Calu3 (cell line): ENCODE results near the gene TFDP2. TPM values are rescaled to one million over a fixed set of nuclear protein-coding genes. Genes with fewer than 3 reads are reported as not detected.
"Not testable (repeated sequence)": the region's sequence is repeated elsewhere in the genome, so short reads cannot be mapped to it uniquely, and the experiment has no call there.

Experiments used
- BruUV-seq: library from RNA; stranded (reverse); fragments of 400-500 nt; replicated peaks from 2 replicates; lab custom pipeline; 2021; lab: Mats Ljungman, UMichigan
- CTCF ChIA-PET: fragments of 300-600 bp; sonication (Branson Sonifier 250); formaldehyde crosslinking; loops from one replicate; lab custom pipeline; 2022; ENCODE audit warnings: antibody characterized with exemption; lab: Charles Lee
- DNase-seq: peaks from one replicate; pipeline ENCODE4 v3.0.0; 2022
- H3K27ac Mint-ChIP-seq: one replicate; pipeline ENCODE4 v1.8.0; 2022; ENCODE audit warnings: mixed read lengths; ENCODE audit not compliant: unreplicated experiment
- H3K27me3 Mint-ChIP-seq: one replicate; pipeline ENCODE4 v1.8.0; 2022; ENCODE audit warnings: mixed read lengths; ENCODE audit not compliant: unreplicated experiment
- H3K36me3 Mint-ChIP-seq: one replicate; pipeline ENCODE4 v1.8.0; 2022; ENCODE audit warnings: mild to moderate bottlenecking, moderate library complexity, mixed read lengths; ENCODE audit not compliant: insufficient read depth, unreplicated experiment
- H3K4me1 Mint-ChIP-seq: one replicate; pipeline ENCODE4 v1.8.0; 2022; ENCODE audit warnings: mild to moderate bottlenecking, low read depth, mixed read lengths; ENCODE audit not compliant: unreplicated experiment
- H3K4me3 Mint-ChIP-seq: one replicate; pipeline ENCODE4 v1.8.0; 2022; ENCODE audit warnings: mild to moderate bottlenecking, low read depth, moderate library complexity, mixed read lengths; ENCODE audit not compliant: unreplicated experiment
- H3K9me3 Mint-ChIP-seq: one replicate; pipeline ENCODE4 v1.8.0; 2022; ENCODE audit warnings: low read depth, mixed read lengths; ENCODE audit not compliant: unreplicated experiment
- intact Hi-C: fragments of 100-400 bp; cut with micrococcal nuclease; formaldehyde crosslinking; loops from one replicate; pipeline ENCODE4 v1.10.0; 2022; ENCODE audit not compliant: unreplicated experiment
- total RNA-seq: library from RNA; stranded (reverse); gene quantifications from 2 replicates; pipeline ENCODE4 v1.2.3, GENCODE V29; 2022
- TF ChIP-seq, protein P1 (sequence below): fragments of 200-600 bp; IDR thresholded peaks from one replicate; pipeline ENCODE4 v1.8.0; 2022; ENCODE audit warnings: antibody characterized with exemption; ENCODE audit not compliant: unreplicated experiment

The TFDP2 gene
- total RNA-seq, 1 experiment from 2014 or later, result 54.8 TPM

- Mint-ChIP-seq H3K9me3 (peaks cover 3% of the 10 kb centered on the region), H3K36me3 (peaks cover 14% of the 10 kb centered on the region), H3K27me3 (no peaks in the 10 kb centered on the region), H3K27ac (no peak overlapping the region), H3K4me1 (no peaks in the 10 kb centered on the region), H3K4me3 (no peak overlapping the region)
- no peak for DNase-seq
- CTCF ChIA-PET, result no interaction called here
- BruUV-seq, result no TSS peak
- intact Hi-C loops, result no loop called here
- TF ChIP-seq, protein P1, sequence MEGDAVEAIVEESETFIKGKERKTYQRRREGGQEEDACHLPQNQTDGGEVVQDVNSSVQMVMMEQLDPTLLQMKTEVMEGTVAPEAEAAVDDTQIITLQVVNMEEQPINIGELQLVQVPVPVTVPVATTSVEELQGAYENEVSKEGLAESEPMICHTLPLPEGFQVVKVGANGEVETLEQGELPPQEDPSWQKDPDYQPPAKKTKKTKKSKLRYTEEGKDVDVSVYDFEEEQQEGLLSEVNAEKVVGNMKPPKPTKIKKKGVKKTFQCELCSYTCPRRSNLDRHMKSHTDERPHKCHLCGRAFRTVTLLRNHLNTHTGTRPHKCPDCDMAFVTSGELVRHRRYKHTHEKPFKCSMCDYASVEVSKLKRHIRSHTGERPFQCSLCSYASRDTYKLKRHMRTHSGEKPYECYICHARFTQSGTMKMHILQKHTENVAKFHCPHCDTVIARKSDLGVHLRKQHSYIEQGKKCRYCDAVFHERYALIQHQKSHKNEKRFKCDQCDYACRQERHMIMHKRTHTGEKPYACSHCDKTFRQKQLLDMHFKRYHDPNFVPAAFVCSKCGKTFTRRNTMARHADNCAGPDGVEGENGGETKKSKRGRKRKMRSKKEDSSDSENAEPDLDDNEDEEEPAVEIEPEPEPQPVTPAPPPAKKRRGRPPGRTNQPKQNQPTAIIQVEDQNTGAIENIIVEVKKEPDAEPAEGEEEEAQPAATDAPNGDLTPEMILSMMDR, result no peak
These were observed 233.6 kb downstream of the TFDP2 start for GRCh38 chr3:141915766-141916165.

GRCh38 chr3:141915016-141915415, 234.3 kb downstream of the TFDP2 start:
- no peak for DNase-seq
- BruUV-seq, result no TSS peak
- H3K4me1 Mint-ChIP-seq, result no peaks in the 10 kb centered on the region
- H3K36me3 Mint-ChIP-seq, result peaks cover 14% of the 10 kb centered on the region
- CTCF ChIA-PET, result interaction anchor here (0.6 to 1.5 kb wide), 2 partner anchors 21 to 123 kb away, joined by 3 to 4 read pairs; no protein-coding TSS in a partner anchor
- H3K27ac Mint-ChIP-seq, result no peak overlapping the region
- TF ChIP-seq, protein P1, result no peak
- H3K27me3 Mint-ChIP-seq, result no peaks in the 10 kb centered on the region
- H3K4me3 Mint-ChIP-seq, result no peak overlapping the region
- intact Hi-C loops, result no loop called here
- H3K9me3 Mint-ChIP-seq, result peaks cover 3% of the 10 kb centered on the region

DNA sequence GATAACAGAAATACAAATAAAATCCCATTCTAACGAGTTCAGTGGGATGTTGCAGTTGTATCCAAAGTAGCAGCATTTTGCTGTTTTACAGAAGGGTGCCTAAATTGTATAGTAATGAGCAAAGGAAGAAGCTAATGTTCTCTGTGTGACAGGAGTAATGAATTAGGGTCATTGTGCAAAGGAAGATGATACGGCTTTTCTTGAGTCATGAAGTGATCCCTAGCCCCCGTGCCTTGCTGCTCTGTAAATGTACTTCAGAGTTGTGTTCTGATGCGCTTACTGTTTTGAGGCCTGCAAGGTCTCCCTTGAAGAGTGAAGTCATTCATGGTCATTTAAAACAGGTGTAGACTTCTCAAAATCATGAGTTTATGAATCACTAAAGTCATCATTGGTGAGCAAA, 235.0 kb downstream of the TFDP2 start:
- H3K27me3 Mint-ChIP-seq, result no peaks in the 10 kb centered on the region
- no peak overlapping the region for H3K27ac Mint-ChIP-seq
- no peak overlapping the region for H3K4me3 Mint-ChIP-seq
- no TSS peak for BruUV-seq
- TF ChIP-seq, protein P1, result no peak
- peaks cover 14% of the 10 kb centered on the region for H3K36me3 Mint-ChIP-seq
- peaks cover 3% of the 10 kb centered on the region for H3K9me3 Mint-ChIP-seq
- H3K4me1 Mint-ChIP-seq, result no peaks in the 10 kb centered on the region
- DNase-seq, result no peak
- CTCF ChIA-PET, result interaction anchor here (1.5 to 1.8 kb wide), 2 partner anchors 20 to 176 kb away, joined by 3 to 8 read pairs; partner anchors contain the start of gene RNF7
- intact Hi-C loops, result loop anchor here (5.0 kb wide), 1 partner anchor 302 kb away; no protein-coding TSS in a partner anchor

GRCh38 chr3:141913150-141913811, 236.1 kb downstream of the TFDP2 start:
- Mint-ChIP-seq H3K9me3 (peaks cover 3% of the 10 kb centered on the region), H3K27me3 (no peaks in the 10 kb centered on the region), H3K4me1 (no peaks in the 10 kb centered on the region), H3K4me3 (no peak overlapping the region), H3K36me3 (peaks cover 14% of the 10 kb centered on the region), H3K27ac (no peak overlapping the region)
- intact Hi-C loops, result loop anchor here (1.0 to 5.0 kb wide), 4 partner anchors 175 to 453 kb away; partner anchors contain the start of gene RNF7
- BruUV-seq, result no TSS peak
- peak; percentile 68 for DNase-seq
- TF ChIP-seq, protein P1, result peak; percentile 47
- CTCF ChIA-PET, result interaction anchor here (0.6 to 1.8 kb wide), 11 partner anchors 8 to 931 kb away, joined by 3 to 8 read pairs (median 3); partner anchors contain the start of gene RNF7

DNA sequence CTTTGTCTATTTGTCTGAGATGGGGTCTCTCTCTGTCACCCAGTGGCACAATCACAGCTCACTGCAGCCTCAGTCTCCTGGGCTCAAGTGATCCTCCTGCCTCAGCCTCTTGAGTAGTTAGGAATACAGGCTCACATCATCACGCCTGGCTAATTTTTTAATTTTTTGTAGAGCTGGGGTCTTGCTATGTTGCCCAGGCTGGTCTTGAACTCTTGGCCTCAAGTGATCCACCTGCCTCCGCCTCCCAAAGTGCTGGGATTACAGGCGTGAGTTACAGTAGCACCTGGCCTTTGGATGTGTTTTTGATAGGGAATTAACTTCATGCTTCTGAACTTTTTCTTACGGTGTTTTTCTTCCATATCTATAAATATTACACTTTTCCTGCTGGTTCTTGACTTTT, 239.4 kb downstream of the TFDP2 start:
- BruUV-seq, CTCF ChIA-PET, H3K36me3 Mint-ChIP-seq, H3K4me1 Mint-ChIP-seq, DNase-seq, H3K9me3 Mint-ChIP-seq, H3K27ac Mint-ChIP-seq, H3K4me3 Mint-ChIP-seq, H3K27me3 Mint-ChIP-seq: not testable (repeated sequence)
- intact Hi-C loops, result loop anchor here (5.0 kb wide), 1 partner anchor 298 kb away; no protein-coding TSS in a partner anchor
